Endothelial cell of umbilical vein (primary cell): ENCODE measurements around the gene RBM45. TPM values are rescaled to one million over a fixed set of nuclear protein-coding genes. Genes with fewer than 3 reads are reported as not detected.

Source experiments
- BruUV-seq: library from RNA; stranded (reverse); fragments of 400-500 nt; replicated peaks from 2 replicates; lab custom pipeline; 2021; lab: Mats Ljungman, UMichigan
- CTCF ChIA-PET: fragments of 300-600, 350-600 bp; sonication (Branson Sonifier 250); formaldehyde crosslinking; loops from one replicate; lab custom pipeline; 2021; ENCODE audit warnings: antibody characterized with exemption, inconsistent platforms; lab: Charles Lee
- POLR2A ChIA-PET: fragments of 300-600, 350-600 bp; sonication (Branson Sonifier 250); formaldehyde crosslinking; loops from one replicate; lab custom pipeline; 2021; ENCODE audit warnings: antibody characterized with exemption, inconsistent platforms; lab: Charles Lee
- DNase-seq: peaks from one replicate; pipeline ENCODE4 v3.0.0-alpha.2; 2011; ENCODE audit warnings: low read depth, low spot score
- FAIRE-seq: peaks from 2 replicates; lab custom pipeline; 2011; peaks lifted over from hg19 to GRCh38; lab: Jason Lieb, UNC
- H2AFZ ChIP-seq: 2 replicates; pipeline ENCODE4 v1.6.0; 2012; ENCODE audit warnings: low read depth, low read length, control low read depth, inconsistent platforms
- H3K27ac ChIP-seq: 2 replicates; pipeline ENCODE4 v1.5.1; 2011; ENCODE audit warnings: low read depth, mild to moderate bottlenecking, control low read depth, low read length, moderate library complexity; ENCODE audit not compliant: insufficient read depth
- H3K27me3 ChIP-seq, 2 experiments: 2 replicates each; pipeline versions ENCODE4 v1.6.0 to v1.6.1; 2011; ENCODE audit warnings: low read length in 2 of 2, mixed read lengths in 1 of 2; ENCODE audit not compliant: control insufficient read depth in 2 of 2, insufficient read depth in 2 of 2
- H3K36me3 ChIP-seq, 2 experiments: 2 replicates in 1 of 2; 3 replicates in 1 of 2; pipeline ENCODE4 v1.5.1; 2011; ENCODE audit warnings: low read length in 2 of 2, mild to moderate bottlenecking in 1 of 2, moderate library complexity in 1 of 2; ENCODE audit not compliant: control insufficient read depth in 2 of 2, insufficient read depth in 2 of 2; ENCODE audit errors: extremely low read depth in 1 of 2
- H3K4me1 ChIP-seq: 3 replicates; pipeline ENCODE4 v1.5.1; 2011; ENCODE audit warnings: mild to moderate bottlenecking, low read length; ENCODE audit not compliant: control insufficient read depth, insufficient read depth; ENCODE audit errors: extremely low read depth
- H3K4me2 ChIP-seq: 2 replicates; pipeline ENCODE4 v1.6.1; 2011; ENCODE audit warnings: low read length, control low read depth, mixed read lengths; ENCODE audit not compliant: insufficient read depth
- H3K4me3 ChIP-seq, 3 experiments: fragments of 200-600 bp in 1 of 3; sonication (generic), shearing (Covaris generic) in 1 of 3; replicated peaks in 1 of 3; 2 replicates each; pipeline ENCODE4 v1.5.1; 2011 to 2016; ENCODE audit warnings: control low read depth in 3 of 3, low read length in 3 of 3, mild to moderate bottlenecking in 2 of 3, inconsistent platforms in 1 of 3, low read depth in 1 of 3, moderate library complexity in 1 of 3; ENCODE audit not compliant: insufficient read depth in 1 of 3
- H3K79me2 ChIP-seq: 2 replicates; pipeline ENCODE4 v1.6.0; 2012; ENCODE audit warnings: low read length, inconsistent platforms; ENCODE audit not compliant: control insufficient read depth, insufficient read depth
- H3K9ac ChIP-seq: replicated peaks from 2 replicates; pipeline ENCODE3; 2011; ENCODE audit warnings: low read length, control low read depth; ENCODE audit not compliant: insufficient read depth; ENCODE audit errors: extremely low read depth
- H3K9me1 ChIP-seq: replicated peaks from 3 replicates; pipeline ENCODE4 v1.6.0; 2011; ENCODE audit warnings: mild to moderate bottlenecking, low read length; ENCODE audit not compliant: control insufficient read depth, insufficient read depth; ENCODE audit errors: extremely low read depth
- H3K9me3 ChIP-seq: replicated peaks from 2 replicates; pipeline ENCODE4 v1.5.1; 2012; ENCODE audit warnings: low read length, inconsistent platforms; ENCODE audit not compliant: control insufficient read depth, insufficient read depth
- H4K20me1 ChIP-seq: replicated peaks from 2 replicates; pipeline ENCODE3; 2011; ENCODE audit warnings: mild to moderate bottlenecking, low read length; ENCODE audit not compliant: control insufficient read depth, insufficient read depth; ENCODE audit errors: extremely low read depth
- CTCF ChIP-seq, 2 donors: IDR thresholded peaks; 1 replicate in 1 of 2; 2 replicates in 1 of 2; pipeline ENCODE4 v1.5.1; 2011; ENCODE audit warnings: low read length in 2 of 2, mild to moderate bottlenecking in 2 of 2, moderate library complexity in 2 of 2, control low read depth in 1 of 2, inconsistent platforms in 1 of 2, low read depth in 1 of 2; ENCODE audit not compliant: insufficient read depth in 1 of 2; ENCODE audit errors: extremely low read depth in 1 of 2
- EZH2 ChIP-seq: IDR thresholded peaks from 2 replicates; pipeline ENCODE4 v1.6.1; 2012; ENCODE audit warnings: borderline replicate concordance, low read depth, mild to moderate bottlenecking, moderate library complexity, low read length, inconsistent platforms; ENCODE audit not compliant: severe bottlenecking
- FOS ChIP-seq: IDR thresholded peaks from 2 replicates; pipeline ENCODE4 v1.6.1; 2011; ENCODE audit warnings: mild to moderate bottlenecking, low read length, moderate library complexity, borderline replicate concordance; ENCODE audit not compliant: insufficient read depth
- GATA2 ChIP-seq: IDR thresholded peaks from 2 replicates; pipeline ENCODE4 v1.7.0; 2011; ENCODE audit warnings: low read depth, mild to moderate bottlenecking, moderate library complexity, mixed read lengths, low read length; ENCODE audit not compliant: insufficient read length, insufficient read depth
- JUN ChIP-seq: IDR thresholded peaks from 2 replicates; pipeline ENCODE4 v1.6.1; 2011; ENCODE audit warnings: borderline replicate concordance, low read depth; ENCODE audit not compliant: insufficient read length, insufficient read depth
- MAX ChIP-seq: IDR thresholded peaks from 2 replicates; pipeline ENCODE4 v1.6.1; 2011; ENCODE audit not compliant: insufficient read depth, insufficient read length
- MYC ChIP-seq: IDR thresholded peaks from one replicate; pipeline ENCODE4 v1.6.1; 2011; ENCODE audit warnings: mild to moderate bottlenecking, low read depth, low read length
- POLR2A ChIP-seq: IDR thresholded peaks from 2 replicates; pipeline ENCODE4 v1.6.1; 2012; ENCODE audit warnings: low read depth, mild to moderate bottlenecking, control low read depth, low read length
- POLR2AphosphoS5 ChIP-seq: IDR thresholded peaks from 2 replicates; pipeline ENCODE4 v1.6.1; 2012; ENCODE audit warnings: low read depth, mild to moderate bottlenecking, control low read depth, low read length, moderate library complexity; ENCODE audit not compliant: insufficient read depth
- dilution Hi-C: fragments of 300-500 bp; cut with MboI; formaldehyde crosslinking; loops from one replicate; pipeline ENCODE4 v1.15.0; 2019; ENCODE audit warnings: low sequenced_read_pairs; ENCODE audit not compliant: extremely low pct_ligation_motif_present
- intact Hi-C: fragments of 100-400 bp; cut with micrococcal nuclease; formaldehyde crosslinking; loops from one replicate; pipeline ENCODE4 v1.10.0; 2022
- polyA plus RNA-seq, 4 experiments: library from polyadenylated mRNA; depleted of rRNA in 3 of 4; stranded (reverse) in 3 of 4; unstranded in 1 of 4; fragments of >200 nt; gene quantifications; 2 replicates each; pipeline versions ENCODE4 v1.2.1 to v1.2.3, GENCODE V29; 2011 to 2012; ENCODE audit warnings: missing spikeins in 1 of 4
- total RNA-seq: library from RNA; stranded (reverse); gene quantifications from 2 replicates; pipeline ENCODE4 v1.2.3, GENCODE V29; 2021

Gene RBM45
- total and polyA plus RNA-seq, 2 donors (not counting 3 experiments of a cell fraction or from before 2014, with no cell fraction given) = 6.8 to 12.4 TPM

- TF ChIP-seq EZH2 (no peak), CTCF (IDR thresholded peaks at IDR 0.05; ENCODE audit: extremely low read depth in 1 of 2, insufficient read depth in 1 of 2, low read depth in 1 of 2, low read length in 2 of 2) (no peak), MYC (no peak), POLR2AphosphoS5 (no peak), MAX (no peak)
- H3K4me2 ChIP-seq = no peak overlapping the region
- no peaks in the 10 kb centered on the region for H4K20me1 ChIP-seq
- intact Hi-C loops = no loop called here
- H3K9me3 ChIP-seq = no peaks in the 10 kb centered on the region
- CTCF ChIA-PET = no interaction called here
- H3K9ac ChIP-seq = no peak overlapping the region
- no peaks in the 10 kb centered on the region for H3K9me1 ChIP-seq
- dilution Hi-C loops = no loop called here
- H3K27me3 ChIP-seq = peaks cover 2 to 3% of the 10 kb centered on the region in 2 experiments
- no peaks in the 10 kb centered on the region for H3K36me3 ChIP-seq
- H3K4me1 ChIP-seq = no peaks in the 10 kb centered on the region
- no TSS peak for BruUV-seq
- DNase-seq (no peak), FAIRE-seq (no peak)
- H2AFZ ChIP-seq = no peak overlapping the region
- no peak overlapping the region for H3K27ac ChIP-seq
- H3K79me2 ChIP-seq = no peaks in the 10 kb centered on the region
- H3K4me3 ChIP-seq = no peak overlapping the region
- POLR2A ChIA-PET = no interaction called here
Observed at GRCh38 chr2:178155524-178155923, 43.3 kb downstream of the RBM45 start.

DNA sequence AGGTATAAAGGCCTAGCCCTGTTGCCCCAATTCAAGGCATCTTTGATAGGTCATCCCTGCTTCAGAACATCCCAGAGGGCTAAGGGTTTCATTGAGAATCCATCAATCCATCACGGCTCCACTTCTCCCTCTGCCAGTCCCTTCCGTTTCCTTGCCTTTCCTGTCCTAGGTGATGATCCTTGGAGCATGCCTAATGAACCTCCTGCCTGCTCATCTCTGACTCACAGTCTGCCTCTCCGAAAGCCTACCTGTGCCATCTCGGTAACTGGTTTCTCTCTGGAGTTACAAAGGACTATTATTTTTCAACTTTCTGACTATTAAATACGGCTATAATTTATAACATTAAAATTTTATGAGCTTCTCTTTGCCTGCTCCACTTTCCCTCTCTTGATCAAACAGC, 45.3 kb downstream of the RBM45 start:
- ChIA-PET POLR2A (no interaction called here), CTCF (no interaction called here)
- no peak overlapping the region for H2AFZ ChIP-seq
- H3K9ac ChIP-seq = no peak overlapping the region
- H3K4me1 ChIP-seq = no peaks in the 10 kb centered on the region
- FAIRE-seq (no peak), DNase-seq (no peak)
- H3K27me3 ChIP-seq = peaks cover 2 to 3% of the 10 kb centered on the region in 2 experiments
- dilution Hi-C loops = no loop called here
- H3K9me1 ChIP-seq = no peaks in the 10 kb centered on the region
- no peak overlapping the region for H3K4me2 ChIP-seq
- H3K79me2 ChIP-seq = no peaks in the 10 kb centered on the region
- no peak overlapping the region for H3K27ac ChIP-seq
- no peaks in the 10 kb centered on the region for H3K9me3 ChIP-seq
- no peaks in the 10 kb centered on the region for H3K36me3 ChIP-seq
- intact Hi-C loops = no loop called here
- no peak for TF ChIP-seq MAX
- TF ChIP-seq EZH2 = no peak
- no peak for TF ChIP-seq CTCF (IDR thresholded peaks at IDR 0.05; ENCODE audit: extremely low read depth in 1 of 2, insufficient read depth in 1 of 2, low read depth in 1 of 2, low read length in 2 of 2)
- no peak for TF ChIP-seq POLR2A
- no peak for TF ChIP-seq FOS
- no peak for TF ChIP-seq GATA2
- no peak for TF ChIP-seq JUN
- TF ChIP-seq POLR2AphosphoS5 = no peak
- BruUV-seq = no TSS peak
- no peaks in the 10 kb centered on the region for H4K20me1 ChIP-seq
- H3K4me3 ChIP-seq = no peak overlapping the region
